ENCODE results near the gene CCDC137.
A peak's percentile ranks its signal among the peaks of the same experiment; 100 is the strongest.
"Not testable (repeated sequence)": the region's sequence is repeated elsewhere in the genome, so short reads cannot be mapped to it uniquely, and the experiment has no call there.

Gene CCDC137
- total RNA-seq, result 6.0 to 38.1 (median 14.8) reads per million in 17 experiments

DNA sequence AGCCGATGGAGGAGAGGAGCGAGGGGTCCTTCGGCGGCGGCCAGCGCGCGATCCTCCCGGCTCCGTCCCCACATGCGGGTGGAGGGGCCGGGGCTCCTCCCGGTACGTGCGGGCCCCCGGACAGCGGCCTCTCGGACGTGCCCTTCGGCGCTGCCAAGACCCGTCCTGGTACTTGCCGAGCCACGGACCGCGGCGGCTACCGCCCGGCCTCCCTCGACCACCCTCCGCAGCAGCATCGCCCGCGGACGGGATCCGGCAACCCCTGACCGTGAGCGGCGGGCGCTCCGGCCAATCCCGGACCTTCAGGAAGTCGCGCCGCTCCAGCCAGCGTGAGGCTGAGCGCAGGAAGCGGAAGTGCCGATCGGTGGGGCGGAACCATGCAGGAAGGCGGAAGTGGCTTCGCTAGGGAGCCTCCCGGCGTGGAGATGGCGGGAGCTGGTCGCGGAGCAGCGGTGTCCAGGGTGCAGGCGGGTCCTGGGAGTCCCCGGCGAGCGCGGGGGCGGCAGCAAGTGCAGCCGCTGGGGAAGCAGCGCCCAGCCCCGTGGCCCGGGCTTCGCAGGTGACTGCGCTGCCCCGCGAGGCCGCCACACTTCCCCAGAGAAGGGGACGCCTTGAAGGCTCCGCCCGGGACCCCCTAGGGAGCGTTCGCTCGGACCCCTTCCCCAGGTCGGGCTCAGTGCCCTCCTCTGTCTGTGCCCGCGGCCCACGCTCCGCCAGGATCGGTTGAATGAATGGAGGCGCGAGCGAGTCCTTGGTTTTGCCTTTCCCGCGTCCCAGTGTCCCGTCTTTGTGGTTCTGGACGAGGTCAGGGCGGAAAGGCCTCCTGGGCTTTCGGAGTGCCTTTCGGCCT is at the start of gene CCDC137, which contains the start of gene OXLD1:
TSS of gene CCDC137 (plus strand) at position 396 of the 850 bp plus-strand sequence. CDS start at position 426, 30 bp downstream.
TSS of gene OXLD1 (minus strand) at position 264 of the 850 bp plus-strand sequence. CDS start at position 236, 28 bp downstream.
- peak; percentile 97 to 99 (median 98) for DNase-seq

- no peak for DNase-seq
Measured at GRCh38 chr17:81616877-81617276, 49.7 kb upstream of the CCDC137 start.

DNA sequence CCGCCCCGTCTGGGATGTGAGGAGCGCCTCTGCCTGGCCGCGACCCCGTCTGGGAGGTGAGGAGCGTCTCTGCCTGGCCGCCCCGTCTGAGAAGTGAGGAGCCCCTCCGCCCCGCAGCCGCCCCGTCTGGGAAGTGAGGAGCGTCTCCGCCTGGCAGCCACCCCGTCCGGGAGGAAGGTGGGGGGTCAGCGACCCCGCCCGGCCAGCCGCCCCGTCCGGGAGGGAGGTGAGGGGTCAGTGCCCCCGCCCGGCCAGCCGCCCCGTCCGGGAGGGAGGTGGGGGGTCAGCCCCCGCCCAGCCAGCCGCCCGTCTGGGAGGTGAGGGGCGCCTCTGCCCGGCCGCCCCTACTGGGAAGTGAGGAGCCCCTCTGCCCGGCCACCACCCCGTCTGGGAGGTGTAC is 48.2 kb upstream of the CCDC137 start:
- not testable (repeated sequence) for DNase-seq

GRCh38 chr17:81621494-81622130 is 44.9 kb upstream of the CCDC137 start:
- DNase-seq, result no peak

DNA sequence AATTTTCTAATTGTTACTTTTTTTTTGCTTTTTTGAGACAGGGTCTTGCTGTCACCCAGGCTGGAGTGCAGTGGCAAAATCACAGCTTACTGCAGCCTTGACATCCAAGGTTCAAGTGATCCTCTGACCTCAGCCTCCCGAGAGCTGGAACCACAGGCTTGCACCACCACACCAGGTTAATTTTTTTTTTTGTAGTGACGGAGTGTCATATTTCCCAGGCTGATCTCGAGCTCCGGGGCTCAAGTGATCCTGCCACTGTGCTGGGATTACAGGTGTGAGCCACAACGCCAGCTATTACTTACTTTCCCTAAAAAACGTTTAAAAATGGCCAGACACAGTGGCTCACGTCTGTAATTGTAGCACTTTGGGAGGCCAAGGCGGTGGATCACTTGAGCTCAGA is 36.3 kb upstream of the CCDC137 start:
- no peak for DNase-seq

DNA sequence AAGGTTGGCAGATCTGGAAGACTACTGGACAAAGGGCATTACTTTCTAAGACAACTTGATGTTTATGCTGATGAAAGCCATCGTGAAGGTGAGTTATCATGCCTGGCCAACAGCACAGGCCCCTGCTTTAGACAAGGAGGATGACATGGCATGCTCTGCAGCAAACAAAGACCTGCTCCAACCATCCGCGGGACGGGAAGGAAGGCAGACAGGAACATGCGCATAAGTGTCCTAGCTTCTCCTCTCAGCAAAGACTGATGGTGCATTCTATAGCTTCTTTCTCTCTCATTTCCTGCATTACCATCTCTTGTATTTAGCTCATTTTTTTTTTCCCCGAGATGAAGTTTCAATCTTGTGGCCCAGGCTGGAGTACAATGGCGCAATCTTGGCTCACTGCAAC is 35.1 kb upstream of the CCDC137 start:
- no peak for DNase-seq

DNA sequence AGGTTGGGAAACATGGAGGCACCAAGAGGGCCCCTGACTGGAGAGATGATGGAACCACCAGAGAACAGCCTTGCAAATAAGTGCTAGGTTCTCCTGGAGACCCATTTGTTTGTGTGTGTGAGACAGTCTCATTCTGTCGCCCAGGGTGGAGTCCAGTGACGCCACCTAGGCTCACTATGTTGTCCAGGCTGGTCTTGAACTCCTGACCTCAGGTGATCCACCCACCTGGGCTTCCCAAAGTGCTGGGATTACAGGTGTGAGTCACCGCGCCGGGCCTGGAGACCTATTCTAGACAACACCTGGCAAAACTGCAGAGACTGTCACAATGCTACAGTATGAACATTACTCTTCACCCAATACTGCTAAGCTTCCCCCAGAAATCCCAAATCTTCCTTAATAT is 31.1 kb upstream of the CCDC137 start:
- no peak for DNase-seq

- peak in 1 of 4 experiments; percentile 36 for DNase-seq
Measured at GRCh38 chr17:81635973-81636504, 30.5 kb upstream of the CCDC137 start.

GRCh38 chr17:81636505-81637288 is 29.8 kb upstream of the CCDC137 start, which contains the start of the genes NPLOC4 and TSPAN10:
Gene NPLOC4, minus strand, starts transcription at chr17:81637112. Its CDS starts 182 bp downstream, at chr17:81636930.
Gene TSPAN10, plus strand, starts transcription at chr17:81637196. Its CDS starts 5,217 bp downstream, at chr17:81642413.
- DNase-seq, result peak; percentile 93 to 97 (median 96)

GRCh38 chr17:81638683-81639082 is 27.9 kb upstream of the CCDC137 start:
- DNase-seq, result no peak

- no peak for DNase-seq
Measured at GRCh38 chr17:81640011-81640410, 26.5 kb upstream of the CCDC137 start.

- no peak for DNase-seq
Measured at GRCh38 chr17:81641825-81642489, 24.6 kb upstream of the CCDC137 start.

DNA sequence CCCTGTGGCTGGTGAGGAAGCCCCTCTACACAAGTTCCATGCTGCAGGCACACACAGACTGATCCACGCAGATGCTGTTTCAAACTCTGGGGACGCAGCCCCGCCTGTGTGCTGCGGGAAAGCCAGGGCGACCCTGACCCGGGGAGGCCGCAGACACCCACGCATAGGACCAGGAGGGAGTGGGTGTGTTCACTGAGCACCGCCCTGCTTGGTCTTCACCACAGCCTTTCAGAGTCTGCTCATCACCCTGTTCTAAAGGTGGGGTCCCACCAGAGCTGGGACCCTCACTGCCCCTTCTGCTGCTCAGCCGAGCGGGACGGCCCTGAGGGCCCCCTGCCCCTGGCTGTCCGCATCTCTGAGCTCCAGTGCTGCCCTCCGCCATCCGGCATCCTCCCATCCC is 22.0 kb upstream of the CCDC137 start:
- DNase-seq, result no peak

DNA sequence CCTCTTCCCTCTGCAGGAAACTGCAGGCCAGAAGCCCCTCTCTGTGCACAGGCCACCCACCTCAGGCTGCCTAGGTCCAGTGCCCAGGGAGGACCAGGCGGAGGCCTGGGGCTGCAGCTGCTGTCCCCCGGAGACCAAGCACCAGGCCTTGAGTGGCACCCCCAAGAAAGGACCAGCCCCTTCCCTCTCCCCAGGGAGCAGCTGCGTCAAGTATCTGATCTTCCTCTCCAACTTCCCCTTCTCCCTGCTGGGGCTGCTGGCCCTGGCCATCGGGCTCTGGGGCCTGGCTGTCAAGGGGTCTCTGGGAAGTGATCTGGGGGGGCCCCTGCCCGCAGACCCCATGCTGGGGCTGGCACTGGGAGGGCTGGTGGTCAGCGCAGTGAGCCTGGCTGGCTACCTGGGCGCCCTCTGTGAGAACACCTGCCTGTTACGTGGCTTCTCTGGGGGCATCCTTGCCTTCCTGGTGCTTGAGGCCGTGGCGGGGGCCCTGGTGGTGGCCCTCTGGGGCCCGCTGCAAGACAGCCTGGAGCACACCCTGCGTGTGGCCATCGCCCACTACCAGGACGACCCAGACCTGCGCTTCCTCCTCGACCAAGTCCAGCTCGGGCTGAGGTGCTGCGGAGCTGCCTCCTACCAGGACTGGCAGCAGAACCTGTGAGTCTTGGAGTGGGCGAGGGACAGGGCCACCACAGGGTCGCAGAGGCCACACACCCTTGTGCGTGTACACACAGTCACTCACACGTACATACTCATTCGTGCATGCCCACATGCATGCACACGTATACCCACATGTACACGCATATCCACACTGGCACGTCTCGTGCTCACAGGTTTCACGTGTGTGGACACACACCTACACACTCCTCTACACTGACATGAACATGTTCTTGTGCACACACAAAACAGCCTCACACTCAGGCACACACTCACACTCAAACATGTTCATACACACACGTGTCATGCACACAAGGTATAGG is 21.3 kb upstream of the CCDC137 start:
- DNase-seq, result peak in 3 of 4 experiments; percentile 22 to 42 (median 33)

DNA sequence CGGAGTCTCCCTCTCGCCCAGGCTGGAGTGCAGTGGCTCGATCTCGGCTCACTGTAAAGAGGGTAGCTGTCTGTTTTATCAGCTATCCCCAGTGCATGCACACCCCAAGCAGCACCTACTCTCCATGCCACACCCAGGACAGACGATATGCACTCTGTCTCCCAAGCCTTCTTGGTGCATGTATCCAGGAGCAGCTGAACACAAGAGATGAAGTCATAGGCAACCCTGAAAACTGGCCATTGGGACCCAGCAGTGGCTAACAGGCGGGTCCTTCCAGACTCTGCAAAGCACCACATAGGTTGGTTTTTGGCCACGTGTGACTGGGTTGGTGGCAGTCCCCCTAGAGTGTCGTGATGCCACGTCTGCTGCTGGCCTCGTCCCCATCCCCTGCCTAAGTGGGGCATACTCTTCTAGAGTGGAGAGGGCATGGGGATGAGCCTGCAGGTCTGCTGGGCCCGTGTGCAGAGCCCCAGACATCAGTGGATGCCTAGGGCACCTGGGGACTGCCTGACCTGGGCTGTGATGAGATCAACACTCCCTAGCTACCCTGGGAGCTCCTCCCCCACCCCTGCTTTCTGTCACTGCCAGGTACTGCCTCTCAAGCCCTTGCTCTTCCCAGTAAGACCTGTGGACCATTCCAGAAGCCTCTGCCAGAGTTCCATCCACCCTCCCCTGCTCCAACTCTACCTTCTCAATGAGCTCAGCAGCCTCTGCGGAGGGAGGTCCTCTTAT is 19.5 kb upstream of the CCDC137 start:
- DNase-seq, result no peak

GRCh38 chr17:81647640-81648012 is 18.9 kb upstream of the CCDC137 start:
- no peak for DNase-seq

DNA sequence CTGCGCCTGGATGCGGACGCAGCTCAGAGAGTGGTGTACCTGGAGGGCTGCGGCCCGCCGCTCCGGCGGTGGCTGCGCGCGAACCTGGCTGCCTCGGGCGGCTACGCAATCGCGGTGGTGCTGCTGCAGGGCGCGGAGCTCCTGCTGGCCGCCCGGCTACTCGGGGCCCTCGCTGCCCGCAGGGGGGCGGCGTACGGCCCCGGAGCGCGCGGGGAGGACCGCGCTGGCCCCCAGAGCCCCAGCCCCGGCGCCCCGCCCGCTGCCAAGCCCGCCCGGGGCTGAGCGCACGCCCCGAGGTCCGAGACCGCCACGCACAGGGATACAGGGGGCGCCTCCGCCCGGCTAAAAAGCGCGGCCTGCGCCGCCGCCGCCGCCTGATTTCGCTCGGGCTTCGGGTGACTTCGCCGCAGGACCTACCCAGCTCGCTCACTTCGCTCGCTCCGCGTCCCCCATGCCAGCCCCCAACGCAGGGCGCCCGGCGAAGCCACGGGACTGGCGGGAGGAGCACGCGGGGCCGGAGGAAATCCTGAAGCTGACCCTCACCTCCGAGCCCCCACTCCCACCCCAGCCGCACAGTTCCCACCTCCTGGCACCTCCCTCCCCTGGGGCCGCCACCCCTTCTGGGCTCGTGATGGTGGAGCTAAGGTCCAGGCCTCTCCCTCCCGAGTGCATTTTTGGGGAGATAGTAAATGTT is 18.4 kb upstream of the CCDC137 start:
- no peak for DNase-seq

DNA sequence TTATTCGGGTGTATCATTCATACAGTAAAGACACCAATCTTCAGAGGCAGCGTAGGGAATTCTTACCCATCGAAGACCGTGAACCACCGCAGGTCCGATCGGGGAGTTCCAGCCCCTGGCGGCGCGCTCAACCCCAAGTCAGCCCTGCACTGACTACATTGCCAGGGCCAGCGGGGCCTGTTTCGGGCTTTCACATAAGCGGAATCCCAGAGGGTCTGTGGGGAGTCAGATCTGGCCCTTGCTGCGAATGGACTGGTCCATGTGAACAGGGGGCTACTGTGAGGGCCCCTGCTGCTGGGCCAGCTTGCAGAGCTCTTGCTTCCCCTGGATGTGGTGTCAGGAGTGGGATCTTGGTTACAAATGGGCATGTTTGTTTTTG is 17.8 kb upstream of the CCDC137 start:
- no peak for DNase-seq

DNA sequence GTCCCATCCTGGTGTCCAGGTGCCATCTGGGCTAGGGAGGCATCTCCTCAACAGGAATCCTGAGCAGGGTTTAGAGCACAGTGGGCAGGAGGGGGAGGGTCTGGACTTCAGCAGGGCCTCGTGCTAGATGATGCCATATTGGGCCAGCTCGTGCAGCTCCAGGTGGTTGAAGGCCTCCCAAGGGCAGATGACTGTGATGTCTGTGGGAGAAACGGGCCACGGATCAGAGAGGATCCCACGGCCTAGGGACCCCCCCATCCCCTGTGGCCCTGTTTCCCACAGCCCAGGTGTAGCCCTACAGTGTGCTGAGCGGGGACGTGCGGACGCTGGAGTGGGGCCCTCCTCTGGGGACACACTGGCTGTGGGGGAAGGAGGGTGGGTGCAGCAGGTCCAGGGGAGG is 15.6 kb upstream of the CCDC137 start:
- no peak for DNase-seq
